ENCODE data around the gene TCF3.

GRCh38 chr19:1572795-1573194, 79.6 kb downstream of the TCF3 start:
- TF ChIP-seq CTCF (IDR thresholded peaks at IDR 0.05) (no peak), POLR2A (IDR thresholded peaks at IDR 0.05) (no peak)

Data from tibial nerve (tissue), 3 donors.